GM12878 (cell line): Measurements from ENCODE around the gene RNF44. TPM values are rescaled to one million over a fixed set of nuclear protein-coding genes. Genes with fewer than 3 reads are reported as not detected.
A peak's percentile ranks its signal among the peaks of the same experiment; 100 is the strongest.

Experiments used
- ATAC-seq: fragments of 200-7000 bp; cut with Tn5 transposase; 3 replicates; pipeline ENCODE4 v1.9.1; 2020; ENCODE audit warnings: mild to moderate bottlenecking, moderate library complexity
- BruUV-seq: library from RNA; stranded (reverse); fragments of 400-500 nt; replicated peaks from 2 replicates; lab custom pipeline; 2021; lab: Mats Ljungman, UMichigan
- CTCF ChIA-PET: fragments of 300-600 bp; sonication (Branson Sonifier 250); formaldehyde crosslinking; extraction: SDS; loops from one replicate; lab custom pipeline; 2021; ENCODE audit warnings: inconsistent platforms; lab: Yijun Ruan, JAX
- POLR2A ChIA-PET: fragments of 350-600 bp; formaldehyde crosslinking; extraction: SDS; loops from one replicate; lab custom pipeline; 2021; ENCODE audit warnings: inconsistent platforms; lab: Charles Lee
- RAD21 ChIA-PET: fragments of 300-600 bp; sonication (Branson Sonifier 250); formaldehyde crosslinking; loops from one replicate; lab custom pipeline; 2023; ENCODE audit warnings: antibody characterized with exemption; ENCODE audit not compliant: unreplicated experiment; lab: Charles Lee
- SMC1A ChIA-PET: fragments of 300-600 bp; sonication (Branson Sonifier 250); formaldehyde crosslinking; loops from one replicate; lab custom pipeline; 2023; ENCODE audit not compliant: unreplicated experiment, uncharacterized antibody; lab: Charles Lee
- DNase-seq: peaks from one replicate; pipeline ENCODE4 v3.0.0-alpha.2; 2011; ENCODE audit warnings: low read depth, low spot score
- FAIRE-seq: peaks from 3 replicates; lab custom pipeline; 2011; peaks lifted over from hg19 to GRCh38; lab: Jason Lieb, UNC
- H2AFZ ChIP-seq: 2 replicates; pipeline ENCODE4 v1.6.0; 2011; ENCODE audit warnings: low read depth, low read length, control low read depth; ENCODE audit not compliant: control insufficient read depth
- H3K27ac ChIP-seq: 2 replicates; pipeline ENCODE4 v1.5.1; 2011; ENCODE audit warnings: control low read depth; ENCODE audit not compliant: control insufficient read depth, insufficient read depth
- H3K27me3 ChIP-seq, 2 experiments: replicated peaks in 1 of 2; 2 replicates each; pipeline versions ENCODE4 v1.6.0 to v1.6.1; 2011; ENCODE audit warnings: low read length in 1 of 2; ENCODE audit not compliant: control insufficient read depth in 2 of 2, insufficient read depth in 2 of 2
- H3K36me3 ChIP-seq, 2 experiments: 2 replicates each; pipeline ENCODE4 v1.5.1; 2011; ENCODE audit warnings: low read length in 1 of 2; ENCODE audit not compliant: control insufficient read depth in 2 of 2, insufficient read depth in 2 of 2
- H3K4me1 ChIP-seq: 2 replicates; pipeline ENCODE4 v1.6.1; 2011; ENCODE audit warnings: mild to moderate bottlenecking, low read length, moderate library complexity, mixed read lengths; ENCODE audit not compliant: control insufficient read depth, insufficient read depth
- H3K4me2 ChIP-seq: 2 replicates; pipeline ENCODE4 v1.6.0; 2011; ENCODE audit warnings: control low read depth; ENCODE audit not compliant: control insufficient read depth, insufficient read depth
- H3K4me3 ChIP-seq: fragments of 200-600 bp; sonication (generic); 2 replicates; pipeline ENCODE4 v1.5.1; 2016
- H3K79me2 ChIP-seq: 2 replicates; pipeline ENCODE4 v1.6.0; 2011; ENCODE audit warnings: low read length; ENCODE audit not compliant: control insufficient read depth, insufficient read depth
- H3K9ac ChIP-seq: 2 replicates; pipeline ENCODE4 v1.8.0; 2011; ENCODE audit warnings: low read length, control low read depth, mixed read lengths; ENCODE audit not compliant: control insufficient read depth, insufficient read depth
- H3K9me3 ChIP-seq: replicated peaks from 3 replicates; pipeline ENCODE4 v1.5.1; 2011; ENCODE audit warnings: mild to moderate bottlenecking, low read length; ENCODE audit not compliant: control insufficient read depth, insufficient read depth
- H4K20me1 ChIP-seq: 2 replicates; pipeline ENCODE4 v1.6.0; 2011; ENCODE audit not compliant: control insufficient read depth, insufficient read depth
- CBFB ChIP-seq: IDR thresholded peaks from 2 replicates; pipeline ENCODE4 v1.6.1; 2016; ENCODE audit warnings: antibody characterized with exemption, low read depth
- CHD4 ChIP-seq: fragments of 200-600 bp; sonication (generic); IDR thresholded peaks from 2 replicates; pipeline ENCODE4 v1.6.1; 2016; ENCODE audit warnings: mild to moderate bottlenecking
- EP300 ChIP-seq, 2 experiments: fragments of 150-350 bp in 1 of 2; IDR thresholded peaks; 2 replicates each; pipeline ENCODE4 v1.6.1; 2011 to 2012; ENCODE audit warnings: low read depth in 2 of 2, low read length in 2 of 2, borderline replicate concordance in 1 of 2, improper control_type of control experiment in 1 of 2, inconsistent platforms in 1 of 2; ENCODE audit not compliant: control insufficient read depth in 1 of 2
- KDM1A ChIP-seq: fragments of 200-600 bp; sonication (generic); IDR thresholded peaks from 2 replicates; pipeline ENCODE4 v1.6.1; 2016; ENCODE audit warnings: borderline replicate concordance
- LARP7 ChIP-seq: fragments of 450-650 bp; IDR thresholded peaks from 2 replicates; pipeline ENCODE4 v1.6.1; 2017; ENCODE audit warnings: mild to moderate bottlenecking
- MXI1 ChIP-seq: fragments of 150-350 bp; IDR thresholded peaks from 2 replicates; pipeline ENCODE4 v1.6.1; 2011; ENCODE audit warnings: low read depth, mild to moderate bottlenecking, inconsistent platforms, low read length, improper control_type of control experiment
- NFXL1 ChIP-seq: fragments of 450-650 bp; IDR thresholded peaks from 2 replicates; pipeline ENCODE4 v1.6.1; 2017; ENCODE audit warnings: antibody characterized with exemption, mild to moderate bottlenecking, borderline replicate concordance
- POLR2A ChIP-seq: IDR thresholded peaks from 2 replicates; pipeline ENCODE4 v1.6.1; 2011; ENCODE audit warnings: low read depth, mild to moderate bottlenecking, low read length
- POLR2AphosphoS5 ChIP-seq: IDR thresholded peaks from 2 replicates; pipeline ENCODE4 v1.6.1; 2011; ENCODE audit warnings: mild to moderate bottlenecking, low read length, inconsistent platforms
- SMARCA5 ChIP-seq: fragments of 450-650 bp; IDR thresholded peaks from 2 replicates; pipeline ENCODE4 v1.6.1; 2017; ENCODE audit warnings: mild to moderate bottlenecking
- SP1 ChIP-seq: IDR thresholded peaks from one replicate; pipeline ENCODE4 v1.6.1; 2011; ENCODE audit warnings: low read depth, low read length
- TAF1 ChIP-seq: IDR thresholded peaks from 2 replicates; pipeline ENCODE4 v1.6.1; 2011; ENCODE audit warnings: mild to moderate bottlenecking, low read depth, low read length, borderline replicate concordance
- TARDBP ChIP-seq: IDR thresholded peaks from 2 replicates; pipeline ENCODE4 v1.6.1; 2016; ENCODE audit warnings: borderline replicate concordance
- ZNF687 ChIP-seq: fragments of 450-650 bp; IDR thresholded peaks from 2 replicates; pipeline ENCODE4 v1.6.1; 2017; ENCODE audit warnings: mild to moderate bottlenecking, moderate library complexity
- WGBS: methylation state at CpG from one replicate; pipeline ENCODE4 v1.1.6; 2016; ENCODE audit warnings: low lambda C conversion rate; ENCODE audit not compliant: insufficient replicate concordance, insufficient coverage; ENCODE audit errors: missing lambda C conversion rate; 5-methylcytosine and 5-hydroxymethylcytosine counted together
- in situ Hi-C: fragments of 300-500 bp; cut with MboI; formaldehyde crosslinking; loops from 9 replicates; pipeline ENCODE4 v1.14.3; 2018; ENCODE audit warnings: mixed read lengths
- intact Hi-C: fragments of 100-400 bp; cut with micrococcal nuclease; formaldehyde crosslinking; loops from one replicate; pipeline ENCODE4 v1.14.2; 2022; ENCODE audit not compliant: unreplicated experiment
- polyA plus RNA-seq, 11 experiments: library from polyadenylated mRNA; depleted of rRNA in 4 of 11; unstranded in 6 of 11; stranded (reverse) in 5 of 11; fragments of >200 nt; fragmentation: Nextera tagmentation in 4 of 11; fragmentation: Illumina TruSeq in 1 of 11; extraction: Ambion mirVana in 4 of 11; extraction: Trizol in 1 of 11; gene quantifications; 1 replicate in 1 of 11; 2 replicates in 10 of 11; pipeline versions ENCODE4 v1.2.1 to v1.2.3, GENCODE V29; 2011 to 2016; ENCODE audit warnings: inconsistent platforms in 2 of 11, missing spikeins in 2 of 11, low read depth in 1 of 11
- total RNA-seq, 4 experiments: library from RNA; depleted of rRNA in 3 of 4; stranded (reverse); fragments of >200 nt in 3 of 4; fragmentation: Illumina TruSeq in 1 of 4; extraction: Trizol in 1 of 4; gene quantifications; 2 replicates each; pipeline versions ENCODE4 v1.2.1 to v1.2.3, GENCODE V29; 2013 to 2021

Gene RNF44
- total and polyA plus RNA-seq, 10 of the 15 experiments (the other 5 are each of a cell fraction or from before 2014, with no cell fraction given), result 1.7 to 51.9 (median 7.9) TPM

GRCh38 chr5:176536132-176536901, 885 bp downstream of the RNF44 start (continued):
- peak; percentile 52; the same call in 1 of the 2 replicates for TF ChIP-seq TAF1
- no peak for TF ChIP-seq SMARCA5
- 0 out of 2 replicates have a peak, but pooled peaks have one; percentile 56 for TF ChIP-seq TARDBP
- no peak for TF ChIP-seq NFXL1
- TF ChIP-seq SP1, result peak; percentile 44

- H3K4me3 ChIP-seq, result peak overlapping the region; percentile 99
- TF ChIP-seq CHD4 (no peak), LARP7 (0 out of 2 replicates have a peak, but pooled peaks have one; percentile 32), MXI1 (peak; percentile 41; the same call in 1 of the 2 replicates), POLR2A (peak; percentile 54), SP1 (peak; percentile 1), POLR2AphosphoS5 (peak; percentile 8), CBFB (peak; percentile 17; the same call in 1 of the 2 replicates), ZNF687 (0 out of 2 replicates have a peak, but pooled peaks have one; percentile 0), EP300 (IDR thresholded peaks at IDR 0.05; ENCODE audit: borderline replicate concordance in 1 of 2, control insufficient read depth in 1 of 2, low read depth in 2 of 2, low read length in 2 of 2) (0 out of 4 replicates have a peak, but pooled peaks of 1 of the 2 experiments have one; percentile 1), KDM1A (no peak)
- TF ChIP-seq, all 136 proteins: peak for 8
- FAIRE-seq (no peak), ATAC-seq (no peak), DNase-seq (no peak)
- Histone ChIP-seq H3K9me3 (no peaks in the 10 kb centered on the region), H2AFZ (no peak overlapping the region; the same call in 1 of the 2 replicates), H4K20me1 (no peaks in the 10 kb centered on the region; the same call in 1 of the 2 replicates), H3K36me3 (peaks cover 4 to 13% of the 10 kb centered on the region in 2 experiments), H3K4me2 (peak overlapping the region; percentile 76), H3K27ac (peak overlapping the region; percentile 95), H3K9ac (peak overlapping the region; percentile 99), H3K79me2 (peaks cover 54% of the 10 kb centered on the region), H3K27me3 (no peaks in the 10 kb centered on the region), H3K4me1 (peaks cover 37% of the 10 kb centered on the region)
- ChIA-PET CTCF (interaction anchor here (0.6 to 3.2 kb wide), 5 partner anchors 8 to 848 kb away, joined by 3 to 19 read pairs (median 4); partner anchors contain the start of genes FAF2, KIAA1191 and SLC34A1), RAD21 (interaction anchor here (0.5 to 2.6 kb wide), 6 partner anchors 88 to 459 kb away, joined by 3 to 8 read pairs (median 4); partner anchors contain the start of genes FAF2 and TSPAN17), POLR2A (interaction anchor here (0.5 to 3.7 kb wide), 11 partner anchors 8 to 174 kb away, joined by 3 to 16 read pairs (median 5); partner anchors contain the start of genes CLTB, FAF2 and KIAA1191), SMC1A (interaction anchor here (0.8 to 1.5 kb wide), 4 partner anchors 13 to 962 kb away, joined by 3 to 4 read pairs (median 4); partner anchors contain the start of genes FAF2 and PDLIM7)
- in situ Hi-C loops, result no loop called here
- intact Hi-C loops, result loop anchor here (2.0 to 10.0 kb wide), 4 partner anchors 88 to 1579 kb away; partner anchors contain the start of genes CLTB, FAF2, HIGD2A and N4BP3
- BruUV-seq, result TSS peak; percentile 98
- under 1% methylated on average over 9 of the region's 9 CpGs for WGBS
Observed at GRCh38 chr5:176535664-176536131, 1.5 kb downstream of the RNF44 start.
